T-helper 2 cell treated with Interferon-gamma antibody and Interleukin-4, amounts not matched to agents 5 μg/mL and 100 μg/mL, for 36 hours (primary cell): Measurements from ENCODE around the gene CHMP4A.

ENCODE experiments used
- DNase-seq: peaks from one replicate; pipeline ENCODE4 v3.0.0; 2021; ENCODE audit warnings: low spot score
- H3K27ac Mint-ChIP-seq: one replicate; pipeline ENCODE4 v1.8.0; 2021; ENCODE audit warnings: mild to moderate bottlenecking, mixed read lengths
- H3K27me3 Mint-ChIP-seq: one replicate; pipeline ENCODE4 v1.8.0; 2021; ENCODE audit warnings: low read depth, mixed read lengths
- H3K36me3 Mint-ChIP-seq: one replicate; pipeline ENCODE4 v1.8.0; 2021; ENCODE audit warnings: low read depth, mixed read lengths
- H3K4me1 Mint-ChIP-seq: one replicate; pipeline ENCODE4 v1.8.0; 2021; ENCODE audit warnings: low read depth, mixed read lengths
- H3K4me3 Mint-ChIP-seq: one replicate; pipeline ENCODE4 v1.8.0; 2022; ENCODE audit warnings: mild to moderate bottlenecking, moderate library complexity, mixed read lengths
- H3K9me3 Mint-ChIP-seq: one replicate; pipeline ENCODE4 v1.8.0; 2021; ENCODE audit warnings: mixed read lengths

The CHMP4A gene

DNA sequence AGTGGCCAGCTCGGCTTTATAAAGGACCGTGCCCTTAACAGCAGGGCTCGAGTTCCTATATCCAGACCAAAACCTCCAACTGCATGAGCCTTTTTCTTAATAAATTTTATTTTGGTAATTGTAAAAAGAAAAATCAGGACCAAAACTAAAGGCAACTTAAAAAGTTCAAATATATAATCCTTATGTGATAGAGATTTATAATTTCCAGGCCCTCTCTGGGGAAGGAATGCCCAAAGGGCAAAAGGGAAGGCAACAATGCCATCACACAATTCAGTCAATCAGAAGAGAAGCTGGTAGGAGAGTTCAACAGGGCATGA is 24.3 kb downstream of the CHMP4A start:
- Mint-ChIP-seq H3K27ac (peak overlapping the region; percentile 68), H3K27me3 (no peaks in the 10 kb centered on the region), H3K4me1 (peaks cover 35% of the 10 kb centered on the region), H3K9me3 (no peaks in the 10 kb centered on the region), H3K36me3 (peaks cover 39% of the 10 kb centered on the region), H3K4me3 (peak overlapping the region; percentile 88)
- no peak for DNase-seq

DNA sequence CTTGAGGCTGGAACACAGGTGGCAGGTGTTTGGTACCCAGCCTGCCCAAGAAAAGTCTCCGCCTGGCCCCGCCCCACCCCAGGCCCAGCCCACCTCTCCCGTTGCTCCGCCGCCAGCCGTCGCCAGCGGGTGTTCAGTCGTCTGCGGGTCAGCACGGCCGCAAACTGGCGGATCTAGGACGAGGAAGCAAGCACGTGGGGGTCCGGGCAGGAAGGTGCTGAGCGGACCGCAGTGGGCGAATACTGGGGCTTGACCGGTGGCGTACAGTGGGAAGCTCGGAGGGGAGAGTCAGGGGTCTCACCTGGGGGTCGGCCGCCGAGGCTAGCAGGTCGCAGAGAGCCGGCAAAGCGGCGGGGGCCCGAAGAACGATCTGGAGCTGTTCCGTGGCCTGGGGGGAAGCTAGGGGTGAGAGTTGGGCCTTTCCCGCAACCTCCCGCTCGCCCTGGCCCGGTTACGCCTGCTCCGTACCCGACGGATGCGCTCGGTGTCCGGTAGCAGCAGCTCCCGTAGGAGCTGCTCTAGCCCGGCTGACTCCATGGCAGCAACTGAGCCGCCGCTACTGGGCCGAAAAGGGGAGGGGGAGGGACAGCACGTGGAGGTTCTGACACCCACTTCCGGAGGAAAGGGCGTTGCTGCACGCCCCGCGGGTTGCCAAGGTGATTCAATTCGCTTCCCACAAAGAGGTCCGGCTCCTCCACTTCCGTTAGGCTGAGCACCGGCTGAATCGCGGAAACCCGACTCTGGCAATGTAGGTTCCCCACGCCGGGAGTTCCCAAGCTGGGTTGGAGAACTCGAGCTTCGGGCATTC is 24.8 kb downstream of the CHMP4A start, which contains the start of gene IPO4:
Gene IPO4 (minus strand): TSS at position 566 of the 808 bp plus-strand sequence. CDS start 29 bp downstream, at position 537.
- no peaks in the 10 kb centered on the region for H3K27me3 Mint-ChIP-seq
- peak within 1 kb of the TSS; percentile 68 for H3K27ac Mint-ChIP-seq
- H3K36me3 Mint-ChIP-seq = peaks cover 39% of the 10 kb centered on the region
- H3K9me3 Mint-ChIP-seq = no peaks in the 10 kb centered on the region
- peaks cover 33% of the 10 kb centered on the region for H3K4me1 Mint-ChIP-seq
- H3K4me3 Mint-ChIP-seq = peak within 1 kb of the TSS; percentile 88
- peak; percentile 92 for DNase-seq

GRCh38 chr14:24187539-24187915 is 25.8 kb downstream of the CHMP4A start:
- H3K27ac Mint-ChIP-seq = peak overlapping the region; percentile 68
- DNase-seq = no peak
- peak overlapping the region; percentile 88 for H3K4me3 Mint-ChIP-seq
- peaks cover 27% of the 10 kb centered on the region for H3K4me1 Mint-ChIP-seq
- H3K27me3 Mint-ChIP-seq = no peaks in the 10 kb centered on the region
- H3K9me3 Mint-ChIP-seq = no peaks in the 10 kb centered on the region
- peaks cover 37% of the 10 kb centered on the region for H3K36me3 Mint-ChIP-seq

- Mint-ChIP-seq H3K36me3 (peaks cover 36% of the 10 kb centered on the region), H3K9me3 (no peaks in the 10 kb centered on the region), H3K27ac (peak overlapping the region; percentile 58), H3K4me1 (peaks cover 22% of the 10 kb centered on the region), H3K27me3 (no peaks in the 10 kb centered on the region), H3K4me3 (peak overlapping the region; percentile 88)
- no peak for DNase-seq
Observed at GRCh38 chr14:24186831-24187538, 26.3 kb downstream of the CHMP4A start.

DNA sequence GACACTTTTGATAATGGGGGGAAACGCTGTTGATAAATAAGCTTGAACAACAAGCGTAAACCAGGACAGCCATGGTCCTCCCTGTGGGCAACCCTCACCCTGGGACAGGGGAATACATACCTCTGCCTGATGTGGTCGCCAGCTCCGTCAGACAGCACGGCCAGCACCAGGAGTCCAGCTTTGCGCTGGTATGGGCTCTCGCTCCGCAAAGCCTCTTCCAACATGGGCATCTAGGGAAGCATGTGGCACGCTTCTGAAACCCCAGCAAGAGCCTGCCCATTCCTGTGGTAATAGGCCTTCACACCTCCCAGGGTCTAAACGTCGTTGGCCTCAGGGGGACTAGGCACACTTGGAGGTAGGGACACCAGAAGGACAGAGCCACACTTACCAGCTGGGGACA is 27.5 kb downstream of the CHMP4A start:
- DNase-seq = no peak
- Mint-ChIP-seq H3K4me3 (no peak overlapping the region), H3K4me1 (peaks cover 18% of the 10 kb centered on the region), H3K27ac (no peak overlapping the region), H3K9me3 (no peaks in the 10 kb centered on the region), H3K36me3 (peaks cover 37% of the 10 kb centered on the region), H3K27me3 (no peaks in the 10 kb centered on the region)

GRCh38 chr14:24185026-24185425 is 28.3 kb downstream of the CHMP4A start:
- DNase-seq = no peak
- peaks cover 17% of the 10 kb centered on the region for H3K4me1 Mint-ChIP-seq
- no peak overlapping the region for H3K27ac Mint-ChIP-seq
- H3K27me3 Mint-ChIP-seq = no peaks in the 10 kb centered on the region
- H3K4me3 Mint-ChIP-seq = no peak overlapping the region
- no peaks in the 10 kb centered on the region for H3K9me3 Mint-ChIP-seq
- peaks cover 37% of the 10 kb centered on the region for H3K36me3 Mint-ChIP-seq

DNA sequence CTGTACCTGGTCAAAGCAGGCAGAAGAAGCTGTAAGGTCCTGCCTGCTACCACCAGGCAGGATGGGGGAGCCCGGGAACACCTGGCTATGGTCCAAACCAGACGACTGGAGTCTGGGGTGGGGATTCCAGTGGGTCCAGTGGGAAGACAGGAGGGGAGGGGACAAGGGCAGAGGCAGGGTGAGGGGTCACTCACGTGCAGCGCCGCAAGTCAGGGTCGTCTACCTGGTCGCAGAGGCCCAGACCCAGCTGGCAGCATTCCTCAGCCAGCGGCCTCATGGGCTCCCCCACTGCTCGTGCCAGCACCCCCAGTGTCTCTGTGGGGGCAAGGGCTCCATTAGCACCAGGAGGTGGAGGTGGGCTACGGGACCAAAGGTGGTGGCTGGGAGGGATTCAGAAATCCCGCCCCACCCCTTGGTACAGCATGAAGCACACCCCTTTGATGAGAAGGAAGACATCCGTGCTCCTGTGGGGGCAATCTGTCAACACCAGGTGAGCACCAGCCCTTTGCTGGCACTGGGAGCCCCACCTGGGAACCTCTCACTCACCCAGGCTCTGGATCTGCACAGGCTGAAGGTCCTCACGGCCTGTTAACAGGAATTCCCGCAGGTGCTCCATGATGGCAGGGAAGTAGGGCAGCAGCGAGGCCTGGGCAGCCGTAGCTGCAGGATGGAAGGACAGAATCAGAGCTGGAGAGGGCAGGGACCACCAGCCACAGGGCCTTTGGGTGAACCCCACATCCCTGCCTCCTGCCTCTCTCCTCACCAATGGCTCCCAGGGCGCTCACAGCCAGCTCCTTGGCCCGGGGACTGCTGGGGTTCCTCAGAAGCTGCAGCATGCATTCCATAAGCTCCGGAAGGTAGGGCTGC is 29.0 kb downstream of the CHMP4A start:
- peaks cover 42% of the 10 kb centered on the region for H3K36me3 Mint-ChIP-seq
- DNase-seq = no peak
- no peak overlapping the region for H3K4me3 Mint-ChIP-seq
- no peaks in the 10 kb centered on the region for H3K27me3 Mint-ChIP-seq
- peaks cover 13% of the 10 kb centered on the region for H3K4me1 Mint-ChIP-seq
- H3K27ac Mint-ChIP-seq = no peak overlapping the region
- H3K9me3 Mint-ChIP-seq = no peaks in the 10 kb centered on the region

- Mint-ChIP-seq H3K9me3 (no peaks in the 10 kb centered on the region), H3K36me3 (peaks cover 52% of the 10 kb centered on the region), H3K4me1 (peaks cover 10% of the 10 kb centered on the region), H3K27ac (no peak overlapping the region), H3K4me3 (no peak overlapping the region), H3K27me3 (no peaks in the 10 kb centered on the region)
- no peak for DNase-seq
Observed at GRCh38 chr14:24183014-24183481, 30.2 kb downstream of the CHMP4A start.

- Mint-ChIP-seq H3K27me3 (no peaks in the 10 kb centered on the region), H3K36me3 (peaks cover 56% of the 10 kb centered on the region), H3K27ac (peak overlapping the region; percentile 55), H3K4me3 (no peak overlapping the region), H3K4me1 (peaks cover 4% of the 10 kb centered on the region), H3K9me3 (no peaks in the 10 kb centered on the region)
- DNase-seq = no peak
Observed at GRCh38 chr14:24182110-24182882, 31.0 kb downstream of the CHMP4A start.

GRCh38 chr14:24181371-24182077 is 31.8 kb downstream of the CHMP4A start:
- no peak overlapping the region for H3K27ac Mint-ChIP-seq
- H3K36me3 Mint-ChIP-seq = peaks cover 58% of the 10 kb centered on the region

DNA sequence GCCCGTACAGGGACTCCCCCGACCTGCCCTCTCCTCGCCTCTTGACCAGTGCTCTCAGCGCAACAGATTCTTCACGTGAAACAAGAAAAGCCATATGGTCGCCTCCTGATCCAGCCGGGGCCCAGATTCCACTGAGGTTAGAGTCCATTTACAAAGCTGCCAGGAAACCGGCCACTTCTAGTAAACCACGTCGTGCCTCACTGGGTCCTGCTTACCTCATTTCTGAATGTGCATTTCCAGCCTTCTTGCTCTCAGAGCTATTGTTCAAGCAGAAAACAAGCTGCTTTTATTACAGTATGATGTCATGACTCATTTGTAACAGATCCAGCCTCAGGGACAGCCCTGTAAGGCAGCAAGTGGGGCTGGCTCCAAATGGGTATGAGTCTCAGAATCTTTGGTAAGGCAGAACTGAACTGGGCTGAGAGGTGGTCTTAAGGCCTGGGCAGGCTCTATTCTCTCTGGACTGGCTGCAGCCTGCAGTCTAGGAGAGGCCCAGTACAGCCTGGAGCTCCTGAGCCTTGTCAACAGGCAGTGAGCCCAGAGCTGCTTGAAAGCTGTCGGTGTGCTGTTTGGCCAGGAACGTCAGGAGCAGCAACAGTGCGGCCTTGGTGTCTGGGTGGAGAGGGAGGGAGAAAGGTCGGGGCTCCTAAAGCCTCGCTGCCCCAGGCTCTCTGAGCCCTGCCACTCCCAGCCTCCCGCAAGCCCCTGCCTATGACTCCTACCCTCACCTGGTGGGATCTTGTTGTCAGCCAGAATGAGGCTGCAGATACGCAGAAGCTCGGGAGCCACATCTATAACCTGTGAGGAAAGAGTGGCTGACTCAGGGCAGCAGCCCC is 33.1 kb downstream of the CHMP4A start:
- Mint-ChIP-seq H3K9me3 (no peaks in the 10 kb centered on the region), H3K36me3 (peaks cover 54% of the 10 kb centered on the region), H3K27ac (peak overlapping the region; percentile 26), H3K27me3 (no peaks in the 10 kb centered on the region), H3K4me3 (no peak overlapping the region), H3K4me1 (peaks cover under 1% of the 10 kb centered on the region)
- no peak for DNase-seq

More at GRCh38 chr14:24181371-24182077, 31.8 kb downstream of the CHMP4A start:
- H3K4me1 Mint-ChIP-seq = no peaks in the 10 kb centered on the region
- H3K9me3 Mint-ChIP-seq = no peaks in the 10 kb centered on the region
- DNase-seq = no peak
- H3K4me3 Mint-ChIP-seq = no peak overlapping the region
- H3K27me3 Mint-ChIP-seq = no peaks in the 10 kb centered on the region

DNA sequence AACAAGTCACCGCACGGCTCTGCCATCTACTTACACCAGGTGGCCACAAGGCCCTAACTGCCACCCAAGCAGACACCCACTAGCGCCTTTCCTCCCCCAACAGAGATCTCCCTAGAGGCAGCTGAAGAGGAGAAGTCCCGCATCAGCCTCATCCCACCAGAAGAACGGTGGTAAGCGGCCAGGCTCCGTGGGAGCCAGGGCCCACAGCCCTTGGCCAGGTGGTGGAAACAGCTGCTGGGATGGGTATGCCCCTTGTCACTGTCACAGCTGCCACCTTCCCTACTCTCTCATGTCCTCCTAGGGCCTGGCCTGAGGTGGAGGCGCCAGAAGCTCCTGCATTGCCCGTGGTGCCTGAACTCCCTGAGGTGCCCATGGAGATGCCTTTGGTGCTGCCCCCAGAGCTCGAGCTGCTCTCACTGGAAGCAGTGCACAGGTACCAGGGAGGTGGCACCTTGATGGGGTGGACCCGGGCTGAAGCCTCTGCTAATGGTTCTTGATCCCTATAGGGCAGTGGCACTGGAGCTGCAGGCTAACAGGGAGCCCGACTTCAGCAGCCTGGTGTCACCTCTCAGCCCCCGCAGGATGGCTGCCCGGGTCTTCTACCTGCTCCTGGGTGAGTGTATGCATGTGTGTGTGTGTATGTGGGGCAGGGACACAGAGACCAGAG is 33.9 kb downstream of the CHMP4A start:
- DNase-seq = no peak
- no peaks in the 10 kb centered on the region for H3K27me3 Mint-ChIP-seq
- H3K4me1 Mint-ChIP-seq = peaks cover 6% of the 10 kb centered on the region
- no peak overlapping the region for H3K4me3 Mint-ChIP-seq
- no peaks in the 10 kb centered on the region for H3K9me3 Mint-ChIP-seq
- H3K36me3 Mint-ChIP-seq = peaks cover 59% of the 10 kb centered on the region
- no peak overlapping the region for H3K27ac Mint-ChIP-seq
